ENCODE measurements around the gene IHH.

IHH gene

GRCh38 chr2:219009294-219009693 lies 51.4 kb downstream of the IHH start:
- Histone ChIP-seq H3K9me3 (ENCODE audit: control insufficient read depth, low read length) (no peaks in the 10 kb centered on the region), H3K36me3 (ENCODE audit: control insufficient read depth, insufficient read depth, low read length) (no peaks in the 10 kb centered on the region), H3K4me3 (ENCODE audit: insufficient read depth, low read depth, low read length, poor library complexity, severe bottlenecking) (no peak overlapping the region), H3K4me1 (ENCODE audit: control insufficient read depth, insufficient read depth, low read length, poor library complexity, severe bottlenecking) (no peaks in the 10 kb centered on the region), H3K27ac (ENCODE audit: insufficient read depth, low read length, poor library complexity, severe bottlenecking) (no peak overlapping the region), H3K27me3 (replicated peaks; ENCODE audit: control insufficient read depth, insufficient read depth, low read length, poor library complexity, severe bottlenecking) (peaks cover 18% of the 10 kb centered on the region)
- no peak for DNase-seq
